HFFc6 (cell line): Measurements from ENCODE around the gene IGFBP5. TPM values are rescaled to one million over a fixed set of nuclear protein-coding genes. Genes with fewer than 3 reads are reported as not detected.

Experiments used
- DNase-seq: peaks from one replicate; pipeline ENCODE4 v3.0.0-alpha.2; 2018
- H3K27ac Mint-ChIP-seq: 2 replicates; pipeline ENCODE4 v1.8.0; 2020; ENCODE audit warnings: mild to moderate bottlenecking, mixed read lengths
- H3K27me3 Mint-ChIP-seq: 2 replicates; pipeline ENCODE4 v1.8.0; 2021; ENCODE audit warnings: mild to moderate bottlenecking, moderate library complexity, mixed read lengths; ENCODE audit not compliant: insufficient read depth
- H3K36me3 Mint-ChIP-seq: 2 replicates; pipeline ENCODE4 v1.8.0; 2021; ENCODE audit warnings: low read depth, mixed read lengths
- H3K4me1 Mint-ChIP-seq: 2 replicates; pipeline ENCODE4 v1.8.0; 2020; ENCODE audit warnings: low read depth, mixed read lengths
- H3K4me3 Mint-ChIP-seq: 2 replicates; pipeline ENCODE4 v1.8.0; 2020; ENCODE audit warnings: mild to moderate bottlenecking, moderate library complexity, mixed read lengths
- H3K9me3 Mint-ChIP-seq: 2 replicates; pipeline ENCODE4 v1.8.0; 2020; ENCODE audit warnings: mild to moderate bottlenecking, mixed read lengths
- CTCF ChIP-seq: fragments of 200-600 bp; sonication (generic); IDR thresholded peaks from 2 replicates; pipeline ENCODE4 v1.5.0; 2021; ENCODE audit warnings: antibody characterized with exemption, mild to moderate bottlenecking
- total RNA-seq, 6 experiments: library from RNA; stranded (reverse); fragmentation: NEBNext Ultra II Directional; extraction: Animal tissue kit (Norgen Biotek cat#: 25700); gene quantifications; 2 replicates in 1 of 6; 3 replicates in 5 of 6; pipeline ENCODE4 v1.2.3, GENCODE V29; 2021

The IGFBP5 gene
- total RNA-seq, 6 experiments from 2014 or later, result 63.2 to 125 (median 68.6) TPM

DNA sequence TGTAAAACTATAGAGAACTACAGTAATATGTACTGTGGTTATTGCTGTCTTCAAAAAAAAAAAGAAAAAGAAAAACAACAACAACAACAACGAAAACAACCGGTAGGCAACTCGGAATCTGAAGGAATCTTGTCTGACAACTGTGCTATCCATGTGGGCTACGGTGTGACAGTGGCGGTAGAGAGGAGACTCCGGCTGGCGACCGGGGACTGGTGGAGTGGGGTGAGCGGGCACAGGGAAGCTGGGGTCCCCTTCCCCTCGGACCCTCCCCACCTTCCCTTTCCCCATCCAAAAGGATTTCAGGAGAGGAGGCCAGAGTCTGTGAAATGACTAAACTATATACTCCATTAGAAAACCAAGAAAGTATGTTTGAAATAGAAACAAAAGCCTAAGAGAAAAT lies 22.9 kb downstream of the IGFBP5 start:
- H3K27ac Mint-ChIP-seq, result no peak overlapping the region
- TF ChIP-seq CTCF, result no peak
- H3K27me3 Mint-ChIP-seq, result peaks cover 44% of the 10 kb centered on the region
- H3K4me3 Mint-ChIP-seq, result no peak overlapping the region
- no peaks in the 10 kb centered on the region for H3K9me3 Mint-ChIP-seq
- H3K36me3 Mint-ChIP-seq, result no peaks in the 10 kb centered on the region
- H3K4me1 Mint-ChIP-seq, result no peaks in the 10 kb centered on the region
- no peak for DNase-seq

GRCh38 chr2:216671791-216672343 lies 23.5 kb downstream of the IGFBP5 start:
- no peak overlapping the region for H3K27ac Mint-ChIP-seq
- DNase-seq, result no peak
- no peaks in the 10 kb centered on the region for H3K36me3 Mint-ChIP-seq

GRCh38 chr2:216671081-216671411 lies 24.3 kb downstream of the IGFBP5 start:
- Mint-ChIP-seq H3K4me3 (no peak overlapping the region), H3K36me3 (no peaks in the 10 kb centered on the region), H3K27ac (no peak overlapping the region), H3K27me3 (peaks cover 38% of the 10 kb centered on the region), H3K4me1 (no peaks in the 10 kb centered on the region), H3K9me3 (no peaks in the 10 kb centered on the region)
- no peak for DNase-seq
- TF ChIP-seq CTCF, result no peak

More at GRCh38 chr2:216671791-216672343, 23.5 kb downstream of the IGFBP5 start:
- TF ChIP-seq CTCF, result no peak
- no peaks in the 10 kb centered on the region for H3K9me3 Mint-ChIP-seq
- peaks cover 41% of the 10 kb centered on the region for H3K27me3 Mint-ChIP-seq
- no peak overlapping the region for H3K4me3 Mint-ChIP-seq
- H3K4me1 Mint-ChIP-seq, result no peaks in the 10 kb centered on the region

GRCh38 chr2:216670266-216671080 lies 24.9 kb downstream of the IGFBP5 start:
- no peak overlapping the region for H3K4me3 Mint-ChIP-seq
- peaks cover 37% of the 10 kb centered on the region for H3K27me3 Mint-ChIP-seq
- DNase-seq, result no peak
- no peaks in the 10 kb centered on the region for H3K36me3 Mint-ChIP-seq
- no peak overlapping the region for H3K27ac Mint-ChIP-seq
- H3K4me1 Mint-ChIP-seq, result no peaks in the 10 kb centered on the region
- no peak for TF ChIP-seq CTCF
- no peaks in the 10 kb centered on the region for H3K9me3 Mint-ChIP-seq

- peak; percentile 50 for DNase-seq
- peak; percentile 99 for TF ChIP-seq CTCF
- Mint-ChIP-seq H3K4me1 (no peaks in the 10 kb centered on the region), H3K9me3 (no peaks in the 10 kb centered on the region), H3K27me3 (peaks cover 35% of the 10 kb centered on the region), H3K4me3 (no peak overlapping the region), H3K27ac (no peak overlapping the region), H3K36me3 (no peaks in the 10 kb centered on the region)
Measured at GRCh38 chr2:216666461-216667233, 28.7 kb downstream of the IGFBP5 start.
